ENCODE measurements around the gene SEC62. TPM values are rescaled to one million over a fixed set of nuclear protein-coding genes. Genes with fewer than 3 reads are reported as not detected.

SEC62 gene
- total RNA-seq, 4 donors from 2014 or later: 20.0 to 195 (median 65.2) TPM

DNA sequence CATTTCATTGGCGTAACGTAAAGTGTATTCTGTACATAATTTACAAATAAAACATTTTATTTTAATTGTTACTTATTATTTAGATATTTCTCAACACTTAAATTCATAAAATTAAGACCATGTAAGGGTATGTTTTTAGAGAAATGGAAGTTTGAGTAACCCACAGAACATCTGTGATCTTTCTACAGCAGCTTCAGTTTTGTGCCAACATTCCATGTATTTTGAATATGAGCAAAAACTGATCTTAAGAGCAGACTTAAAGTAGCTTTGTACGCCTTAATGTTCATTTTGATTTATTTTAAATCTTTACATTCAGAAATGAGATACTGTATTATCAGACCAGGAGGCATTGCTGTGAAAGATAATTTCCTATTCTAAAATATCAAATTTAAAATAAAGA lies 27.2 kb downstream of the SEC62 start:
- intact Hi-C loops (cut with DNase I; ENCODE audit: low total_unique reads): no loop called here

DNA sequence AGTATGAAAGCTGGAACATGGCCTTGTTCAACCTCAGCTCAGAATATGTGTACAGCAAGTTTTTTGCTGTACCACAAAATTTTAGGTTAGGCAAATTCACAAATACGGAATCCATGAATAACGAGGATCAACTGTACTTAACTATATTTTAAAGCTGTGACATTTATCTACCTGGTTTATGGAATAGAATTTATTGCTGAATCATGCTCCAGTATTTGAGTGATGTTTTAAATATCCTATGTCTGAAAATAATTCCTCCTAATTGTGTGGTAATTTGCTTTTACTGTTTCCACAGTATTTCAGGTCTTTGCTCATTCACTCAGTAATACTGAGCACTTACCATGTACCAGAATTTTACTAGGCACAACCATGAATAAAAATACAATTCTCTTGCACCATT lies 29.5 kb downstream of the SEC62 start:
- no peak for DNase-seq
- H3K9me3 ChIP-seq: no peaks in the 10 kb centered on the region
- no peaks in the 10 kb centered on the region for H3K4me1 ChIP-seq
- H3K4me3 ChIP-seq: no peak overlapping the region
- H3K27me3 ChIP-seq: no peaks in the 10 kb centered on the region
- intact Hi-C loops (cut with DNase I; ENCODE audit: low total_unique reads): no loop called here
- no peak overlapping the region for H3K27ac ChIP-seq
- TF ChIP-seq, protein P1, sequence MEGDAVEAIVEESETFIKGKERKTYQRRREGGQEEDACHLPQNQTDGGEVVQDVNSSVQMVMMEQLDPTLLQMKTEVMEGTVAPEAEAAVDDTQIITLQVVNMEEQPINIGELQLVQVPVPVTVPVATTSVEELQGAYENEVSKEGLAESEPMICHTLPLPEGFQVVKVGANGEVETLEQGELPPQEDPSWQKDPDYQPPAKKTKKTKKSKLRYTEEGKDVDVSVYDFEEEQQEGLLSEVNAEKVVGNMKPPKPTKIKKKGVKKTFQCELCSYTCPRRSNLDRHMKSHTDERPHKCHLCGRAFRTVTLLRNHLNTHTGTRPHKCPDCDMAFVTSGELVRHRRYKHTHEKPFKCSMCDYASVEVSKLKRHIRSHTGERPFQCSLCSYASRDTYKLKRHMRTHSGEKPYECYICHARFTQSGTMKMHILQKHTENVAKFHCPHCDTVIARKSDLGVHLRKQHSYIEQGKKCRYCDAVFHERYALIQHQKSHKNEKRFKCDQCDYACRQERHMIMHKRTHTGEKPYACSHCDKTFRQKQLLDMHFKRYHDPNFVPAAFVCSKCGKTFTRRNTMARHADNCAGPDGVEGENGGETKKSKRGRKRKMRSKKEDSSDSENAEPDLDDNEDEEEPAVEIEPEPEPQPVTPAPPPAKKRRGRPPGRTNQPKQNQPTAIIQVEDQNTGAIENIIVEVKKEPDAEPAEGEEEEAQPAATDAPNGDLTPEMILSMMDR (IDR thresholded peaks at IDR 0.05): no peak
- TF ChIP-seq POLR2A (IDR thresholded peaks at IDR 0.05): no peak
- H3K36me3 ChIP-seq: no peaks in the 10 kb centered on the region

More for the DNA sequence above, 27.2 kb downstream of the SEC62 start:
- Histone ChIP-seq H3K36me3 (no peaks in the 10 kb centered on the region), H3K27ac (no peak overlapping the region), H3K4me3 (no peak overlapping the region), H3K4me1 (no peaks in the 10 kb centered on the region), H3K9me3 (no peaks in the 10 kb centered on the region), H3K27me3 (no peaks in the 10 kb centered on the region)
- TF ChIP-seq, protein P1 (IDR thresholded peaks at IDR 0.05): no peak
- no peak for TF ChIP-seq POLR2A (IDR thresholded peaks at IDR 0.05)
- DNase-seq: no peak

DNA sequence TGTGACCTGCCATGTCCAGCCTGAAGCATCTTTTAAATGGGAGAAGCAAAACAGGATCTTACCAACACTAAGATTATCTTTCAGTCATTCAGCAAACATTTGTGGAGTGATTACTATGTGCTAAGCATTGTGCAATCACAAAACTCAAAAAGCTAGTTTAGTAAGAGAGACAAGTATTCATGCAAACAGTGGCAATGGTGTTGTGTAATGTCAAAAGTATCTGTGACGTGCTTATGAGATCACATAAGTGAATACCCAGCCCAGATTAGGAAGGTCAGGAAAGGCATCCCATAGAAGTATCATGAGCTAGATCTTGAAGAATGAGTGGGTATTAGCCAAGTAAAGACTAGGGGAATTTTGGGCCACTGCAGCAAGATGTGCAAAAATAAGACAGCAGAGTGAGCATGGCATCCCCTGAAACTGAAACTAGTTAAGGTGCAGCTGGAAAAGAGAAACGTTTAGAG lies 32.1 kb downstream of the SEC62 start:
- Histone ChIP-seq H3K4me1 (no peaks in the 10 kb centered on the region), H3K36me3 (no peaks in the 10 kb centered on the region), H3K4me3 (no peak overlapping the region), H3K9me3 (no peaks in the 10 kb centered on the region), H3K27ac (no peak overlapping the region), H3K27me3 (no peaks in the 10 kb centered on the region)
- TF ChIP-seq, protein P1 (IDR thresholded peaks at IDR 0.05): no peak
- TF ChIP-seq POLR2A (IDR thresholded peaks at IDR 0.05): no peak
- intact Hi-C loops (cut with DNase I; ENCODE audit: low total_unique reads): no loop called here
- DNase-seq: no peak

DNA sequence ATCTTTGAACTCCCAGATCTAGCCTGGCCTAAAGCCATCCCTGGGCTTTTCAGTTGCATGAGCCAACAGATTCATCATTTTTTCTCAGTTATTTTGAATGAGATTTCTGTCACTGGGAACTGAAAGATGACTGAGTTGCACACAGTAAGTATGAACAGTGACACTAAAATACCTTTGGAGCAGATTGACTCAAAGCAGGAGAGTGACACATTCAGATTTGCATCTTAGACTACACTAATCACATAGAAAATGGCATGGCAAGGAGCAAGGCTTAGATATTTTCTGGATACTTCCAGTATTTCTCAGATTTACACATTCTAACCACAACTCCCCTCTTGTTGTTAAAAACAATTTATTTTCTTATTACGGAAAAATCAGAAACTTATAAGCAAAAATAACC lies 32.8 kb downstream of the SEC62 start:
- intact Hi-C loops (cut with DNase I; ENCODE audit: low total_unique reads): no loop called here
- no peak for TF ChIP-seq POLR2A (IDR thresholded peaks at IDR 0.05)
- TF ChIP-seq, protein P1 (IDR thresholded peaks at IDR 0.05): no peak
- H3K36me3 ChIP-seq: no peaks in the 10 kb centered on the region
- H3K9me3 ChIP-seq: no peaks in the 10 kb centered on the region
- H3K4me1 ChIP-seq: no peaks in the 10 kb centered on the region
- no peak overlapping the region for H3K4me3 ChIP-seq
- no peak overlapping the region for H3K27ac ChIP-seq
- H3K27me3 ChIP-seq: no peaks in the 10 kb centered on the region
- DNase-seq: no peak

DNA sequence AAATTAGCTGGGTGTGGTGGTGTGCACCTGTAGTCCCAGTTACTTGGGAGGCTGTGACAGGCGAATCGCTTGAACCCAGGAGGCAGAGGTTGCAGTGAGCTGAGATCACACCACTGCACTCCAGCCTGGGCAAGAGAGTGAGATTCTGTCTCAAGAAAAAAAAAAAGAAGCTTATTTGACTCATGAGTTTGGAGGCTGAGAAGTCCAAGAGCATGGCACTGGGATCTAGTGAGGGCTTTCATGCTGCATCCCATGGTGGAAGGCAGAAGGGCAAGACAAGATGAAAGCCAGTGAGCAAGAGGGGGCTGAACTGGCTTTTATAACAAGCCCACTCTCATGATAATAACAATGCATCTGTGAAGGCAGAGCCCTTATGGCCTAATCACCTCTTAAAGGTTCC lies 33.4 kb downstream of the SEC62 start:
- H3K27me3 ChIP-seq: no peaks in the 10 kb centered on the region
- no peaks in the 10 kb centered on the region for H3K4me1 ChIP-seq
- no peaks in the 10 kb centered on the region for H3K36me3 ChIP-seq
- H3K4me3 ChIP-seq: no peak overlapping the region
- TF ChIP-seq, protein P1 (IDR thresholded peaks at IDR 0.05): no peak
- TF ChIP-seq POLR2A (IDR thresholded peaks at IDR 0.05): no peak
- intact Hi-C loops (cut with DNase I; ENCODE audit: low total_unique reads): loop anchor here (10.0 kb wide), 1 partner anchor 445 kb away; no protein-coding TSS in a partner anchor
- H3K27ac ChIP-seq: no peak overlapping the region
- DNase-seq: no peak
- no peaks in the 10 kb centered on the region for H3K9me3 ChIP-seq

Measured in uterus (tissue), 4 donors.